GM21381 (cell line): Measurements from ENCODE around the gene DLG5.

Source experiments
- ATAC-seq: cut with Tn5 transposase; IDR thresholded peaks from one replicate; pipeline ENCODE4 v1.9.1; 2021; ENCODE audit warnings: mild to moderate bottlenecking, moderate library complexity; ENCODE audit not compliant: unreplicated experiment

DLG5 gene

GRCh38 chr10:77798940-77799339 is 127.6 kb downstream of the DLG5 start:
- ATAC-seq: no peak

- ATAC-seq: no peak
Measured at GRCh38 chr10:77796311-77796915, 130.1 kb downstream of the DLG5 start.

GRCh38 chr10:77795426-77796055 is 131.0 kb downstream of the DLG5 start:
- no peak for ATAC-seq

GRCh38 chr10:77794256-77795142 is 132.1 kb downstream of the DLG5 start:
- no peak for ATAC-seq

GRCh38 chr10:77793831-77794230 is 132.7 kb downstream of the DLG5 start:
- no peak for ATAC-seq

- no peak for ATAC-seq
Measured at GRCh38 chr10:77792155-77792554, 134.4 kb downstream of the DLG5 start.

GRCh38 chr10:77791506-77791905 is 135.0 kb downstream of the DLG5 start:
- no peak for ATAC-seq

- ATAC-seq: no peak
Measured at GRCh38 chr10:77789861-77790260, 136.7 kb downstream of the DLG5 start.

- ATAC-seq: no peak
Measured at GRCh38 chr10:77789016-77789415, 137.5 kb downstream of the DLG5 start.

GRCh38 chr10:77788496-77789010 is 138.0 kb downstream of the DLG5 start:
- ATAC-seq: no peak

GRCh38 chr10:77787440-77787839 is 139.1 kb downstream of the DLG5 start:
- ATAC-seq: no peak

- ATAC-seq: no peak
Measured at GRCh38 chr10:77784856-77785255, 141.7 kb downstream of the DLG5 start.

GRCh38 chr10:77782328-77783061 is 144.1 kb downstream of the DLG5 start:
- no peak for ATAC-seq

GRCh38 chr10:77781451-77782327 is 144.9 kb downstream of the DLG5 start:
- ATAC-seq: no peak

- ATAC-seq: no peak
Measured at GRCh38 chr10:77780180-77780579, 146.4 kb downstream of the DLG5 start.

- ATAC-seq: no peak
Measured at GRCh38 chr10:77776487-77776886, 150.1 kb downstream of the DLG5 start.

- ATAC-seq: no peak
Measured at GRCh38 chr10:77774940-77775391, 151.6 kb downstream of the DLG5 start.

GRCh38 chr10:77773631-77774426 is 152.7 kb downstream of the DLG5 start:
- no peak for ATAC-seq
